Measurements from ENCODE around the gene SLC17A6. TPM values are rescaled to one million over a fixed set of nuclear protein-coding genes. Genes with fewer than 3 reads are reported as not detected.

The SLC17A6 gene
- polyA plus RNA-seq, 3 donors: not detected

- no peak for DNase-seq (ENCODE audit: low read depth in 3 of 3, low spot score in 2 of 3)
These were observed 51.5 kb downstream of the SLC17A6 start for GRCh38 chr11:22389526-22390282.

GRCh38 chr11:22390283-22390655 lies 52.1 kb downstream of the SLC17A6 start:
- DNase-seq (ENCODE audit: low read depth in 3 of 3, low spot score in 2 of 3): no peak

- DNase-seq (ENCODE audit: low read depth in 3 of 3, low spot score in 2 of 3): no peak
These were observed 54.4 kb downstream of the SLC17A6 start for GRCh38 chr11:22392561-22392960.

GRCh38 chr11:22405377-22405776 lies 67.2 kb downstream of the SLC17A6 start:
- DNase-seq (ENCODE audit: low read depth in 3 of 3, low spot score in 2 of 3): no peak

- DNase-seq (ENCODE audit: low read depth in 3 of 3, low spot score in 2 of 3): no peak
These were observed 69.1 kb downstream of the SLC17A6 start for GRCh38 chr11:22407267-22407666.

GRCh38 chr11:22407921-22408320 lies 69.7 kb downstream of the SLC17A6 start:
- no peak for DNase-seq (ENCODE audit: low read depth in 3 of 3, low spot score in 2 of 3)

GRCh38 chr11:22415476-22415875 lies 77.3 kb downstream of the SLC17A6 start:
- no peak for DNase-seq (ENCODE audit: low read depth in 3 of 3, low spot score in 2 of 3)

GRCh38 chr11:22416462-22416861 lies 78.3 kb downstream of the SLC17A6 start:
- DNase-seq (ENCODE audit: low read depth in 3 of 3, low spot score in 2 of 3): no peak

GRCh38 chr11:22426915-22427314 lies 88.7 kb downstream of the SLC17A6 start:
- no peak for DNase-seq (ENCODE audit: low read depth in 3 of 3, low spot score in 2 of 3)

Other genes with a start within 250 kb of the SLC17A6 start
- 1 to 10 TPM; 3.9 to 7.9 (median 4.4) TPM for gene ANO5, start 145.3 kb upstream of the SLC17A6 start, polyA plus RNA-seq (ENCODE audit: insufficient read length in 3 of 3)